Tibial nerve (tissue), 4 donors: ENCODE results near the gene HAUS7.

Source experiments
- EP300 ChIP-seq, 2 donors: sonication (generic); formaldehyde crosslinking; IDR thresholded peaks; one replicate each; pipeline ENCODE4 v1.6.1; 2017; ENCODE audit warnings: antibody characterized with exemption in 2 of 2, mild to moderate bottlenecking in 1 of 2
- POLR2A ChIP-seq, 2 donors: fragments of 450-650 bp; IDR thresholded peaks; one replicate each; pipeline ENCODE4 v1.6.1; 2017; ENCODE audit warnings: antibody characterized with exemption in 2 of 2, mild to moderate bottlenecking in 2 of 2, moderate library complexity in 2 of 2
- TF ChIP-seq, protein P1 (sequence below), 5 experiments: fragments of 200-600 bp in 3 of 5; fragments of 450-650 bp in 2 of 5; sonication (generic) in 3 of 5; IDR thresholded peaks; one replicate each; pipeline ENCODE4 v1.5.1; 2016 to 2019; ENCODE audit warnings: antibody characterized with exemption in 5 of 5, mild to moderate bottlenecking in 3 of 5, moderate library complexity in 2 of 5

DNA sequence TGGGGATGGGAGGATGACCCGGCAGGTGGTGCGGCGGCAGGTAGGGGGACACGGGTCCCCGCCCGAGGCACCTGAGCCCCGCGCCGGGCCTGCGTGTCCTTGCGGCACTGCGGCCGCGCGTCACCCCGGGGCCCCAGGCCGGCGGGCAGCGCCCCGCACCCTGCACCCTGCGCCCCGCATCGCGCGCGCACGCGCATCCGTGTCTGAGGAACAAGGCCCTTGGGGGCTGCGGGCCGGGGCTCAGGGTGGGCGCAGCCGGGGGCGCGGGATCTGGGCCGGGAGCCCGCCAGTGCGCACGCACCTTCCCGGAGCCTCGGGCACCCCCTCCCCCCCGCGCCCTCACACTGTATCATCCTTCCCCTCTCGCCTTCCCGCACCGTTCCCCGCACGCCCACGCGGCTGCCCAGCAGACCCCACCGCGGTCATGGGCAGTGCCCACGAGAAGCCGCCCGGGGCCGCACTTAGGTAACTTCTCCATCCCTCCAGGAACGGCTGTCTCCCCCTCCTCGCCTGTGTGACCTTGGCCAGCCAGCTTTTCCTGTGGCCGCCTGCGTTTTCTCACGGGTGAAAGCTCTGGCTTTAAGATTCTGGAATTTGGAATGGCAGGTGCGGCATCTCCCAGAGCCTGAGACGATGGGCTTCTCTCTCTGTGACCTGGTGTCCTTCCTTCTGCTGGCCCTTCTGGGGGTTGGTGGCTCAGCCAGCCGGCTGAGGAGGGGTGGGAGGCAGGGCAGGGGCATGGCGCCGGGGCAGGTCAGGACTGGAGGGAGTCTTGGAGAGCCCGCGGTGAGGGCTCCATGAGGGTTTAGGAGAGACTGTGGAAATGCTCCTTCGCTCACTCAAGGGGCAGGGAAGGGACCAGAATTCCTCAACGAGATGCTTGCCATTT is 47.8 kb upstream of the HAUS7 start:
- TF ChIP-seq EP300 (IDR thresholded peaks at IDR 0.05) (no peak), POLR2A (IDR thresholded peaks at IDR 0.05) (no peak)
- TF ChIP-seq, protein P1, sequence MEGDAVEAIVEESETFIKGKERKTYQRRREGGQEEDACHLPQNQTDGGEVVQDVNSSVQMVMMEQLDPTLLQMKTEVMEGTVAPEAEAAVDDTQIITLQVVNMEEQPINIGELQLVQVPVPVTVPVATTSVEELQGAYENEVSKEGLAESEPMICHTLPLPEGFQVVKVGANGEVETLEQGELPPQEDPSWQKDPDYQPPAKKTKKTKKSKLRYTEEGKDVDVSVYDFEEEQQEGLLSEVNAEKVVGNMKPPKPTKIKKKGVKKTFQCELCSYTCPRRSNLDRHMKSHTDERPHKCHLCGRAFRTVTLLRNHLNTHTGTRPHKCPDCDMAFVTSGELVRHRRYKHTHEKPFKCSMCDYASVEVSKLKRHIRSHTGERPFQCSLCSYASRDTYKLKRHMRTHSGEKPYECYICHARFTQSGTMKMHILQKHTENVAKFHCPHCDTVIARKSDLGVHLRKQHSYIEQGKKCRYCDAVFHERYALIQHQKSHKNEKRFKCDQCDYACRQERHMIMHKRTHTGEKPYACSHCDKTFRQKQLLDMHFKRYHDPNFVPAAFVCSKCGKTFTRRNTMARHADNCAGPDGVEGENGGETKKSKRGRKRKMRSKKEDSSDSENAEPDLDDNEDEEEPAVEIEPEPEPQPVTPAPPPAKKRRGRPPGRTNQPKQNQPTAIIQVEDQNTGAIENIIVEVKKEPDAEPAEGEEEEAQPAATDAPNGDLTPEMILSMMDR (IDR thresholded peaks at IDR 0.05), result no peak
